ENCODE measurements around the gene ADK. TPM values are rescaled to one million over a fixed set of nuclear protein-coding genes. Genes with fewer than 3 reads are reported as not detected.

ADK gene
- polyA plus RNA-seq, 1 experiment, result 19.4 TPM

DNA sequence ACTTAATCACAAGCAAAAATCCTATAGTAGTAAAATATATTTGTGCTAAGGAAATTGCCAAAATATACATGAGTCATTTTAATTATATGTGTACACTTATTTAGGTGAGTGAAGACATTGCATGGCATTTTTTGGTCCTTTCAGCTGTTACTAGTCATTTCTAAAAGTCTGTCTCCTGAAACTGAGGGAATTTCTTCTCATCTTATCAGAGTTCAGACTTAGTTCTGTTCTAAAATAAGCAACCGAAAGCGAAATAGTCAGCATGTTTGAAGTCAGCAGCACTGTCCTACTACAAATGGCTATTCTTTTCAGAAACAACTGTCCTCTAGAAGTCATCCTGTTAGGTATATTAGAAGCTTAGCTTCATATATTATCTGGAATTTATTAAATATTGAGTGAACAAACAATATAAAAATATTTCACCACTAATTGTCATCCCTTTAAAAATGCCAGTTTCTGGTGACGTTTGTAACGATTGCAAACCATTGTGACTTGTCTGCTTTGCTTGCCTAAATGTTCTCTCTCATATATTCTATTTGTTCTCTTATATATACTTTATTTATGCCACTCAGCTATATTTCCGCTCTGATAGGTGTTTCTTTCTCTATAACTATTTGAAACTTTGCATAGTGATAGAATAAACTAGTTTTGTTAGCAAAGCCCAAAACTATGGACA, 448.0 kb downstream of the ADK start:
- Histone ChIP-seq H3K4me3 (ENCODE audit: low read depth, low read length) (no peak overlapping the region), H3K36me3 (ENCODE audit: control insufficient read depth, insufficient read depth, low read length) (no peaks in the 10 kb centered on the region), H3K27me3 (ENCODE audit: control insufficient read depth, insufficient read depth, low read length) (no peaks in the 10 kb centered on the region)
- POLR2A ChIA-PET, result no interaction called here
- CTCF ChIA-PET, result interaction anchor here (0.7 kb wide), 1 partner anchor 423 kb away, joined by 3 read pairs; no protein-coding TSS in a partner anchor
- TF ChIP-seq CTCF (IDR thresholded peaks at IDR 0.05; ENCODE audit: insufficient read depth, low read depth, low read length), result no peak
- no peak for DNase-seq (ENCODE audit: low read depth)

GRCh38 chr10:74599672-74600071, 448.7 kb downstream of the ADK start:
- CTCF ChIA-PET, result no interaction called here
- TF ChIP-seq CTCF (IDR thresholded peaks at IDR 0.05; ENCODE audit: insufficient read depth, low read depth, low read length), result no peak

DNA sequence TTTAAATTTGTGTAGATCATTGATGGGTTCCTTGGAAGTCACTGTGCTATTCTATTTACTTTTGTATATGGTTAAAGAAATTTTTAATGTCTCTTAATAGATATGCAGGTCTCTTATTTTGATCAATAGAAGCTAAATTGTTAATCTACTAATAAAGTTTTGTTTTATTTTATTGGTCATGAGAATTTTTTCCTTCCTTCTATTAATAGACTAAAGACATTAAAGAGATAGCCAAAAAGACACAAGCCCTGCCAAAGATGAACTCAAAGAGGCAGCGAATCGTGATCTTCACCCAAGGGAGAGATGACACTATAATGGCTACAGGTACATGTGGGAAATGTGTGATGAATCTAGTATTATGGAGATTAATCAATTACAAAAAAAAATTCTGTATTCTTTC, 449.1 kb downstream of the ADK start:
- POLR2A ChIA-PET, result no interaction called here
- no peaks in the 10 kb centered on the region for H3K36me3 ChIP-seq (ENCODE audit: control insufficient read depth, insufficient read depth, low read length)
- no peaks in the 10 kb centered on the region for H3K27me3 ChIP-seq (ENCODE audit: control insufficient read depth, insufficient read depth, low read length)
- CTCF ChIA-PET, result no interaction called here
- TF ChIP-seq CTCF (IDR thresholded peaks at IDR 0.05; ENCODE audit: insufficient read depth, low read depth, low read length), result no peak
- no peak for DNase-seq (ENCODE audit: low read depth)
- no peak overlapping the region for H3K4me3 ChIP-seq (ENCODE audit: low read depth, low read length)

More at GRCh38 chr10:74599672-74600071, 448.7 kb downstream of the ADK start:
- DNase-seq (ENCODE audit: low read depth), result no peak
- no peaks in the 10 kb centered on the region for H3K36me3 ChIP-seq (ENCODE audit: control insufficient read depth, insufficient read depth, low read length)
- H3K27me3 ChIP-seq (ENCODE audit: control insufficient read depth, insufficient read depth, low read length), result no peaks in the 10 kb centered on the region
- POLR2A ChIA-PET, result no interaction called here
- H3K4me3 ChIP-seq (ENCODE audit: low read depth, low read length), result no peak overlapping the region

GRCh38 chr10:74602576-74602975, 451.6 kb downstream of the ADK start:
- POLR2A ChIA-PET, result no interaction called here

GRCh38 chr10:74610299-74610698, 459.3 kb downstream of the ADK start:
- no peak for TF ChIP-seq CTCF (IDR thresholded peaks at IDR 0.05; ENCODE audit: insufficient read depth, low read depth, low read length)
- H3K27me3 ChIP-seq (ENCODE audit: control insufficient read depth, insufficient read depth, low read length), result no peaks in the 10 kb centered on the region
- DNase-seq (ENCODE audit: low read depth), result no peak
- CTCF ChIA-PET, result no interaction called here
- H3K4me3 ChIP-seq (ENCODE audit: low read depth, low read length), result no peak overlapping the region
- POLR2A ChIA-PET, result no interaction called here
- H3K36me3 ChIP-seq (ENCODE audit: control insufficient read depth, insufficient read depth, low read length), result no peaks in the 10 kb centered on the region

More at GRCh38 chr10:74602576-74602975, 451.6 kb downstream of the ADK start:
- Histone ChIP-seq H3K36me3 (ENCODE audit: control insufficient read depth, insufficient read depth, low read length) (no peaks in the 10 kb centered on the region), H3K27me3 (ENCODE audit: control insufficient read depth, insufficient read depth, low read length) (no peaks in the 10 kb centered on the region), H3K4me3 (ENCODE audit: low read depth, low read length) (no peak overlapping the region)
- no peak for TF ChIP-seq CTCF (IDR thresholded peaks at IDR 0.05; ENCODE audit: insufficient read depth, low read depth, low read length)
- CTCF ChIA-PET, result no interaction called here
- no peak for DNase-seq (ENCODE audit: low read depth)

Data from BJ (cell line).